Measurements from ENCODE around the gene ACO2.
"Not testable (repeated sequence)": the region's sequence is repeated elsewhere in the genome, so short reads cannot be mapped to it uniquely, and the experiment has no call there.

ACO2 gene

GRCh38 chr22:41568811-41569210 is 99.9 kb downstream of the ACO2 start:
- DNase-seq (ENCODE audit: low spot score), result no peak

- no peak for DNase-seq (ENCODE audit: low spot score)
Observed at GRCh38 chr22:41570221-41570620, 101.3 kb downstream of the ACO2 start.

- DNase-seq (ENCODE audit: low spot score), result no peak
Observed at GRCh38 chr22:41571786-41572185, 102.9 kb downstream of the ACO2 start.

- DNase-seq (ENCODE audit: low spot score), result not testable (repeated sequence)
Observed at GRCh38 chr22:41572305-41572704, 103.4 kb downstream of the ACO2 start.

- no peak for DNase-seq (ENCODE audit: low spot score)
Observed at GRCh38 chr22:41573677-41574076, 104.8 kb downstream of the ACO2 start.

GRCh38 chr22:41574847-41575381 is 106.0 kb downstream of the ACO2 start:
- peak; percentile 63 for DNase-seq (ENCODE audit: low spot score)

GRCh38 chr22:41575533-41575932 is 106.6 kb downstream of the ACO2 start:
- DNase-seq (ENCODE audit: low spot score), result no peak

- peak; percentile 84 for DNase-seq (ENCODE audit: low spot score)
Observed at GRCh38 chr22:41576877-41577276, 108.0 kb downstream of the ACO2 start.

- DNase-seq (ENCODE audit: low spot score), result no peak
Observed at GRCh38 chr22:41578114-41578513, 109.2 kb downstream of the ACO2 start.
